HG03565 (cell line): ENCODE results near the gene HADHA.
"Not testable (repeated sequence)": the region's sequence is repeated elsewhere in the genome, so short reads cannot be mapped to it uniquely, and the experiment has no call there.

Experiments used
- ATAC-seq: cut with Tn5 transposase; IDR thresholded peaks from one replicate; pipeline ENCODE4 v1.9.1; 2021; ENCODE audit warnings: mild to moderate bottlenecking, moderate library complexity; ENCODE audit not compliant: unreplicated experiment

The HADHA gene

DNA sequence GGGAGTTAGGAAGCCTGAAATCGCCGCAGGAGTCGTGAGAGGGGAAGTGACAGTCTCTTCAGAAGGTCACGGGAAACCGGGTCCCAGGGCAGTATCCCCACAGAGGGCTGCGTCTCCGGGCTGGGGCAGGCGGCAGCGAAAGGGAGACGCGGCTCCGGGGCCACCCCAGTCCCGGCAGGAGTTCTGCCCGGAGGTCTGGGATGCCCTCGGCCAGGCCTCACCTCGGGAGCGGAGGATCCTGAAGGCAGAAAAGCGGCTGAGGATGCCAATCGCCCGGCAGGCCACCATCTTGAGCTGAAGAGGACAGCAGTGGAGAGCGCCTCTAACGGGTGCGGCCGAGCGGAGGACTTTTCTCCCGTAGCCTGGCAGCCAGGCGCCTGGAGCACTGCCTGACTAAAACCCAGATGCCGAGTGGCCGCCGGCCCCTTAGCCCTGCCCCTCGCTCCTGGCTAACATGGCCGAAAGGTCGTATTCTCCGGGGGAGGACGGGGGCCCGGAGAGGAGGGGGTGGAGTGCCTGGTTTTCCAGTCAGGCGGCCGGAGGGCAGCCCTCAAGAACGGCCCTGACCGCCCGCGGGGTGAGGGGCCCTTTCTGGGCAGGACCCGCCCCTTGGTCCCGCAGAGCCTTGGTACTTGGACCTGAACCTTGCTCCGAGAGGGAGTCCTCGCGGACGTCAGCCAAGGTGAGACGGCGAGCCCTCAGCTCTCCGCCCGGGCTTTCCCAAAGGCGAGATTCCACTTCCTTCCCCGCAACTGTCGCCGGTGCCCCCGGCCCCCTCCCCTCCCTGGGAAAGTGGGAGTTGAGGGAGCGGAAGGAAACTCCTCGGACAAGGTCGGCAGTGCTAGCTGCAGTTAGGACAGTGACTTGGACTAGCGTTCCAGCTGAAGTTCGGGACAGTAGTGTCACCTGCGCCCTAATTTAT lies at the start of gene HADHA, which contains the start of gene HADHB:
HADHA (minus strand) TSS at position 324 of the 922 bp plus-strand sequence; CDS start at position 288, 36 bp downstream.
HADHB (plus strand) TSS at position 631 of the 922 bp plus-strand sequence. CDS start 9,316 bp downstream, outside the sequence.
- ATAC-seq, result peak; percentile 39

GRCh38 chr2:26292646-26293045 lies 48.2 kb upstream of the HADHA start:
- ATAC-seq, result no peak

DNA sequence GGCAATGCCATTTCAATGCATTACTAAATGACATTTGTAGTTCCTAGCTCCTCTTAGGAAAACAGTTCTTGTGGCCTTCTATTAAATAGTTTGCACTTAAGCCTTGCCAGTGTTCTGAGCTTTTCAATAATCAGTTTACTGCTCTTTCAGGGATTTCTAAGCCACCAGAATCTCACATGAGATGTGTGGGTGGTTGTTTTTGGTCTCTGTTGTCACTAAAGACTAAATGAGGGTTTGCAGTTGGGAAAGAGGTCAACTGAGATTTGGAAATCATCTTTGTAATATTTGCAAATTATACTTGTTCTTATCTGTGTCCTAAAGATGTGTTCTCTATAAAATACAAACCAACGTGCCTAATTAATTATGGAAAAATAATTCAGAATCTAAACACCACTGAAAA lies 45.6 kb upstream of the HADHA start:
- ATAC-seq, result no peak

DNA sequence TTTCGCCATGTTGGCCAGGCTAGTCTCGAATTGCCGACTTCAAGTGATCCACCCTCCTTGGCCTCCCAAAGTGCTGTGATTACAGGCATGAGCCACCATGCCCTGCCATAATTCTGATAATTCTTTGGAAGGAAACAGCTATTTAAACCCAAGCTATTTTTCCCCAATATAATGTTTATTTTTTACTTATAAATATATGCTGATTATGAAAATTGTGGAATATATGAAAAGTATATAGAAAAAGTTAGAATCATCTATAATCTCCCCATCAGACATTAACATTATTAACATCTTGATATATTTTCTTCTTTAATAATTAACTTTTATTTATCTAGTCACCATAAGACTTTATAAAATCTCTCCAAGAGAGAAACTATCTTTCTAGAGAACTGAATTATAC lies 41.5 kb upstream of the HADHA start:
- ATAC-seq, result no peak

- ATAC-seq, result no peak
Measured at GRCh38 chr2:26284132-26284531, 39.7 kb upstream of the HADHA start.

- ATAC-seq, result no peak
Measured at GRCh38 chr2:26283606-26284005, 39.2 kb upstream of the HADHA start.

DNA sequence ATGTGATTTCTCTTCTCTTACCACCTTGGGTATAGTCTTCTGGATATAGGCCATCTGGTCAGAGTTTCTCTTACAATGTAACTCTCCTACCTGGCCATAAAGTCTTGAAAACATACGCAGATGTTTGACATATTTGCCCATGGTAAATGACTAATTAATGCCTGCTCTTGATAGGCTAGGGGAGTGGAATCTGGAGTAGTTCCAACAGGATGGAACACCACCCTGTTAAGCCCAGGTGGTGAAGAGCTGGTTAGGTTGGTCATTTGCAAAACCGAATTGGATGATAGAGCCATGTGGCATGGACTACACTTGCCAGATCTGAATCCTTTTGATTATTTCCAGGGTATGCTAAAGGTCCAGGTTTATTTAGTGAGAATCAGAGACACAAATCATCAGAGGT lies 36.8 kb upstream of the HADHA start:
- no peak for ATAC-seq

GRCh38 chr2:26279886-26280285 lies 35.5 kb upstream of the HADHA start:
- ATAC-seq, result no peak

- ATAC-seq, result no peak
Measured at GRCh38 chr2:26276484-26277227, 32.2 kb upstream of the HADHA start.

- ATAC-seq, result no peak
Measured at GRCh38 chr2:26274058-26274613, 29.7 kb upstream of the HADHA start.

DNA sequence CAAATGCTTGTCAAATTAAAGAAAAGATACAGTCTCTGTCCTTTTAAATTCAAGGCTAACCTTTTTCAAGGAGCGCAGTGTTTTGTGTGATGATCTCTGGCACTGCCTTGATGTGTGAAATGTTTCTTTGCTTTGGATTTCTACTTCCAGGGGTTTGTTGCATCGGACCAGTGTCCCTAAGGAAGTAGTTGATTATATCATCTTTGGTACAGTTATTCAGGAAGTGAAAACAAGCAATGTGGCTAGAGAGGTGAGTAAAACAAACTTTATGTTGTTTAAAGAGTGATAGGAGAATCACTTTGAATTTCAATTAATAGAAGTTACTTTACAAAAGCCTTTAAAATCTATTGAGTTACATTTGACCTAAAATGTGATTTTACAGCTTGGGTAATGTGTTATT lies 29.1 kb upstream of the HADHA start:
- no peak for ATAC-seq

DNA sequence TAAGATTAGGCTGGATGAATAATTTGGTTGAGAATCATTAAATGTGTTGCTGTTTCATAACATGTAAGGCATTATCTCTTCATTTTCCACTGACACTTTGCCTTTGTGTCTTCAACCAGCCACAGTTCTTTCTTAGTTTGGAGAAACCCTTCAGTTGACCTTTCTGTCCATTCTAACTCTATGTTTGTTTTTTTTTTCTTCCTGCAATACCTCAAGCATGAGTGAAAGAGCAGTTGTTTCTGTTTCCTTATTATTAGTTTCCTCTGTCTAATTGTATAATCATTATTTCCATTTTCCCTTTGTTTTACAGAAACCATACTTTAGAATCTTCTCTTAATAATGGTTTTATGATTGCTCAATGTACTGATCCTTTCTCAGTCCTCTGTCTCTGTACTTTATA lies 25.9 kb upstream of the HADHA start:
- no peak for ATAC-seq

DNA sequence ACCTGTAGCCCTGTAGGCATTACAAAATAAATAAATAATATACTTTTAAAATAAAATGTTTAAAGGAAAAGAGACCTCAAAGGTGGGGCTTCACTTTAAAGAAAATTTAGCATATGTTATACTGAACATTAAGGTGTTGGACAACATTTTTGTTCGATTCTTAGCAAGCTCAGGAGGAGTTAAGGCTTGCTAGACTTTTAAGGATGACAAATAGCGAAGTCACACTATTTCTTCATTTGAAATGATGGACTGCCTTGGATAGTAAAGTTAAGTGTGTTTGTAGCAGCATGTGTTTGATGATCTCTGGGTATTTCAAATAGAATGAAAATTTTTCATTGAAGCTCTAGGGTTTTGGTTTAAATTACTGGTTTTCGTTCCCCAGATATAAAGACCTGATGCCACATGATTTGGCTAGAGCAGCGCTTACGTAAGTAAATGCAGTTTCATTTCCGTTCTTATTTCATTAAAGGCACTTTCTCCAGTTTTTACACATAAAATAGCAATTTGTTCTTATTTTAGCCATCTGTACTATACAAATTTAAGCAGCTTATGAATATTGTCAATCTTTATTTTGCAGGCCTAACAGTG lies 25.2 kb upstream of the HADHA start:
- no peak for ATAC-seq

DNA sequence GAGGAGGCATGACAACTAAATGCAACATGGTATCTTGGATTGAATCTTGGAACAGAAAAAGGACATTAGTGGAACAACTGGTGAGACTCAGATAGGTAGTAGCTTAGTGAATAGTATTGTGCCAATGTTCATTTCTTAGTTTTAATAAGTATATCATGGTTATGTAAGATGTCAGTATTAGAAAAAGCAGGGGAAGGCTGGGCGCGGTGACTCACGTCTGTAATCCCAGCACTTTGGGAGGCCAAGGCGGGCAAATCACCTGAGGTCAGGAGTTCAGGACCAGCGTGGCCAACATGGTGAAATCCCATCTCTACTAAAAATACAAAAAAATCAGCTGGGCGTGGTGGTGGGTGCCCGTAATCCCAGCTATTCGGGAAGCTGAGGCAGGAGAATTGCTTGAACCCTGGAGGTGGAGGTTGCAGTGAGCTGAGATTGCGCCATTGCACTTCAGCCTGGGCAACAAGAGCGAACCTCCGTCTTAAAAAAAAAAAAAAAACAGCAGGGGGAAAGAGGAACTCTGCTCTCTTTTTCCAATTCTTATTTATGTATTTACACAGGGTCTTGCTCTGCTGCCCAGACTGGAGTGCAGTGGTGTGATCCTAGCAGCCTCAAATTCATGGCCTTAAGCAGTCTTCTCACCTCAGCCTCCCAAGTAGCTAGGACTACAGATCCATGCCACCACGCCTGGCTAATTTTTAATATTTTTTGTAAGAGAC lies 24.4 kb upstream of the HADHA start:
- ATAC-seq, result not testable (repeated sequence)

GRCh38 chr2:26268213-26268612 lies 23.8 kb upstream of the HADHA start:
- ATAC-seq, result no peak

DNA sequence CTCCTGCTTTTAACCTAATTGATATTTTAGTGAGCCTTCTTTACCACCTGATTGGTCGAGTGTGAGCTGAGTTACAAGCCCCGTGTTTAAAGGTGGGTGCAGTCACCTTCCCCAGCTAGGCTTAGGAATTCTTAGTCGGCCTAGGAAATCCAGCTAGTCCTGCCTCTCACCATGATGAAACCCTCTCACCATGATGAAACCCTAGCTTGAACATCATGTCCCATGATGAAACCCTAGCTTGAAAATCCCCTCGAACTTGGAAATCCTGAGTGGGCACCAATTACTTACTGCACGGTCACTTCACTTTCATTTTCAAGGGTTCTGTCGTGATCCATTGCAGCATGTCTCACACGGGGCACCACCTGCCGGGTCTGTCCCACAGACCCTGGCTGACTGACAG lies 14.4 kb upstream of the HADHA start:
- ATAC-seq, result not testable (repeated sequence)

DNA sequence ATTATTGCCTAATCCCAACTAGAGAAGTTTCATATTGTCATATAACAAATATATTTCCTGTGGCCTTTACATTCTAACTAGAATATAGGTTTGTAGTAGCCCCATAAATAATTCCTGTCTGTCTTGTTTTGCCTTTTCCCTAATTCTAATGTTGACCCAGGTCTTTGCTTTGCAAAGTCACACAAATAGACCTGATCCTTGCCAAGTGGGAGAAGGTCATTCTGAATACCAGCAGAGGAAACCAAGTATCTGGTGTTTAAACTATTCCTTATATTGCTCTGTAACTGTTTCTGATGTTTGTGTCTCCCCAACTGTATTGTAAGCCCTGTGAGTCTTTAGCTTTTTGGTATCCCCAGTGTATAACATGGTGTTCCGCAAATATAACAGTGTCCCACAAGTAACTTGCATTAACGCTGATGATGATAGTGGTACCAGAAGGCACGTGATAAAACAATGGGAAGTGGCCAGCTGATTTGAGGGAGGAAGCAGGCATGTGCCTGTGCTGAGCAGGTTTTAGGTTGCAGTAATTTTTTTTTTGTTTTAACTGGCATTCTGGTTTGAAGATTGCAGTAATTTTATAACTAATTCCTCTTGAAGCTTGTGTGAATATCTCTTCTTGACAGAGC lies 11.4 kb upstream of the HADHA start:
- no peak for ATAC-seq

GRCh38 chr2:26251893-26252292 lies 7.5 kb upstream of the HADHA start:
- no peak for ATAC-seq

DNA sequence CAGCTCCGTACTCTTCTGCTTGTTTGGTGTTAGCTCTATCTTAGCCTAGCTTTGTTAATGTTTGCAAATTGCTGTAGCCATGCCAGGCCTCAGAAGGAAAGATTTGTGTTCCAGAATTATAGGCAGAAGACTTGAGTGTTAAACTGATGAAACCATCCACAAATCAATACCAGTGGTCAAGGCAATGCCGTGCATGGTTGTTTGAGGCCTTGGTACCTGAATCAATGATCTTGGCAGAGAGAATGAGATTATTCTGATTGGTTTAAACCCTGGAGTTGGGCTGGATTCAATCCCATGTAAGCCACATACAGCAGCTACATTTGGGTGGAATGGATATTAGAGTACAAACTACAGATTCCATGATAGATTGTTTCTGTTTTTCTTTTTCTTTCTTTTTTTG lies 5.2 kb upstream of the HADHA start:
- no peak for ATAC-seq

GRCh38 chr2:26246818-26247217 lies 2.4 kb upstream of the HADHA start:
- no peak for ATAC-seq
